ENCODE results near the gene KSR1.
A peak's percentile ranks its signal among the peaks of the same experiment; 100 is the strongest.

Gene KSR1

DNA sequence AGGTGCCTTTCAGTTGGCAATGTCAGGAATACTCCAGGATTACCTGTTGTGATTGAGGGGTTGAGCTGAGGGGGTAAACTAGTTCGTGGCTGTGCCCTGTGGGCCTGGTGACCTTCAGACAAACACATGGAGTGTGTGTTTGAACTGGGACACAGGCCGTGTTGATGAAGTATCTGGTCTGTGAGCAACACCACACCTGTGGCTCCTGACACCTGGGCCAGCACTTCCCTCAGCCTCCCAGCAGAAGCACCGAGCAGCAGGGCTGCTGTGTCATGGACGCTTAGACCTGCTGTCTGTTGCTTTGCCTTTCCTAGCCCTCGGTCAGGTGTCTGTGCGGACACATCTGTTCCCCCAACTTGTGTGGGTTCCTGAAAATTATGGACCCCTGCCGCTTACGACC, 82.9 kb downstream of the KSR1 start:
- no peak for DNase-seq

DNA sequence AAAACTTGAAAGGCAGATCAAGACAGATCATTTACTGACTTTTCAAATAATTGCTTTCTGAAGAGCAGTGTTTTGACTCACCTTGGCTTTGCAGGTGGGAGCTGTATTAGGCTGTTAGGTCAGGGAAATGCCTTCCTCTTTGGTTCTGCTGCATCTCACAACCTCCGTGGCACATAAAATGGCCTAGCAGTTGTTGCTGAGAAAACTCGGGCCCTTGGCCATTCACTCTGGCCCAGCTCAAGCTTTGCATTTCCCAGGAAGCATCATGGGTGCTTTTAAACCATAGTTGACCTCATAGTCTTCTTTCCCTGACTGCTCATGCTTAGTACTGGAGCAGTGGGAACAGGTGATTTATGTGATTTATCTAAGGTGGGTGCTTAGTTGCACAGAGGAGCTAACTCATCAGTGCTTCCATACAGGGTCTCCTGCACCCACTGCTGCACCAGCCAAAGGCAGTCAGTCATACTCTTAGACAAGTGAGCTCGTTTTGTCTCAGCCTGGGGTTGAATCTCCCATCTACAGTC, 83.6 kb downstream of the KSR1 start:
- no peak for DNase-seq

DNA sequence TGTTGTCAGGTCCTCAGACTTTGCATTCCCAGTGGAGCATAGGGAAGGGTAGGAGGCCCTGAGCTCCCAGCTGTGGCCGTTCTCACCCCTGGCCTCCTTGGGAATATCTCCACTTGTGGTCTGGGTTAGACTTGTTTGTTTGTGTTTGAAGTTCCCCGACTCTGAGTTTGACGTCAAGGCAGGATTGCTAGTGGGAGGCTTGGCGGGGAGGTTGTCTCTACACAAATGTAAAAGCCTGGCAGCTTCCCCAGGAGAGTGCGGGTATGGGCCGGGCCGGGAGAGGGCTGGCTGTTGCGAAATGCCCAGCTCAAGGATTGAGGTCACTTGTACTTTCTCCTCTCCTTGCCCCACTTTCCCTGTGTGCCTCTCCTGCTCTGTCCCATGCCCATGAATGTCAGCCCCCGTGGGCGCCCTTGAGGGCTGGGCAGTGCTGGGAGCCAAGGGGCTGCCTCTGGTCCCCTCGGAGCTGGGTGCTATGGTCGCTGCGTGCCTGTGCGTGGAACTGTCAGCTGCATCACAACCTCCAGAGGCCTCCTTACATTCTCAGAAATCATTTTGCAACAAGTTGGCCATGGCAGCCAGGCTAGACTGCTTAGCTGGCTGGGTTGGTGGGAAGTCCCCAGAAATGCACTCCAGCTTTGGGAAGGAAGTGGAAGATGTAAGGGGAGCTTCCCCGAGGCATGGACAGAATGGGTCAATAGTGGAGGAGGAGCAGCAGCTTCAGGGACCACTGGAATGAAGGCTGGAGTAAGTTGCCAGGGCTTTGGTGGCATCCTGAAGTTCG, 84.3 kb downstream of the KSR1 start:
- DNase-seq, result peak; percentile 92

DNA sequence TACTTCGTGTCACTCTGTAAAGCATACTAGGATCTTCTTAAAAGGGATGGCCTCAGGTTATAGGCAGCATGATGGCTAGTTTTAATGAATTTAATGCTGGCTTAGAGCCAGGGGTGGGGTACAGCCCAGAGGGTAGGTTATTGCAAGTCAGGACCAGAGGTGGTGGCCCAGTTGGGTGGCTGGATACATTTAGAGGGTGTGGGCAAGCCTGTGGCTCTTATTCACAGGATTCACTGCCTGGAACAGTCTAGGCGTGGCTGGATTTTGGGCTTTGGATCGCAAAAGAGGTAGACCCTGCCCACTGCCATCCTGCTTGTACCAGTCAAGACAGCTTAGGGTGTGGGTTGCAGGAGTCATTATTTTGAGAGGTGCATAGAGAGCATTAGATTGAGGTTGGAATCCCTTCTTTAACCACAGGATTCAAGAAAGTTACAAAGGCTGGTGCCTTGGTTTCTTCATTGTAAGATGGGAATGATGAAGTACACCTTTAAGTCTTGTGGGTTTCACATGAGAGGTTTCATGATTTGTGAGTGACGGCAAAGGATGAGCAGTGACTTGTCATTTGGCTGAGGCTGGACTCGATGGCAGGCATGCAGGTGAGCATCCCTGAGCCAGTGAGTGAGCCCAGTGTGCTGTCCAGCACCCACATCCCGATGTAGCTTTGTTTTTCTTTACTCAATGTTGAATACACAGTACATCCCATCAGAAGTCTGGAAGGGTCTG, 85.2 kb downstream of the KSR1 start:
- no peak for DNase-seq

DNA sequence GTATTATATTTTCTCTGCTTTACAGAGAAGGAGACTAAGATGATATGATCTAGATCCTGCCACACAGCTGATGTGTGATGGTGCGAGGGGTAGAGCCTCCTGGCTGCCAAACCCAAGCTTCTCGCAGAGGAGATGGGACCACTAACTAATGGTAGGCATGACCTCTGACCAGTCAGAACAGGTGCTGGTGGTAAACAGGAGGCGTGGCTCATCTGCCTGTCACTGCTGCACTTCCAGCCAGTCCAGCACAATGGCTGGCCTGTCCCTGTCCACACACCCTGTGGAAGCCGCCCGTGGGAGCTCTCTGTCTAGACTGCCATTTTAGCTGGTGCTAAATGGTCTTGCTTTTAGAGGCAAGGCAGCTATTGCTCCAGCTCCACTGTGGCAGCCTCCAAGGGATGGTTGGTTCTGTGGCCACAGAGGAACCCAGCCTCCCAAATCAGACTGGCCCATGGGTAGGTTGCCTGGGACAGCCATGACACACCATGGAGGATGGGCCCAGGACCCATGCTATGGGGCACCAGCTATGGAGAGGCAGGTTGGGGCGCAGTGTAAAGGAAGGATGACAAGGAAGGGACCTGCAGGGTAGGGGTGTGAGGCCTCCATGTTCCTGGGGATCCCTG, 86.7 kb downstream of the KSR1 start:
- no peak for DNase-seq

DNA sequence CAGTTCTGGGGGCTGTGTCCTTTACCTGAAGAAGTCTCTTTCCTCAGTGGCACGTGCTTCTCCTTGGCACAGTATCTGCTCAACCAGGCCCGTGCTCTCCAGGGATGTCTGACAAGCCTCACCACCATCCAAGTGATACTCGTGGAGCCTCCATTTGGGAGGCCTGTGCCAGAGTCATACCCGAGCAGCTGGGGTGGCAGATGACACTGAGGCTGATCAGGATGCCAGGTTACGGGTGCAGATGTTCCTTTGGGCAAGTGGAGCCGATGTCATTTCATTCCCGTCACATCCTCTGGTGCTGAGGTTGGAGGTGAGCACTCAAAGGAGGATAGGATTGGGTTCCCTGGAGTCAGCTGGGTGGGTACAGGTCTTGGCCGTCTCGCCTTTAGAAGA, 87.2 kb downstream of the KSR1 start:
- DNase-seq, result no peak

DNA sequence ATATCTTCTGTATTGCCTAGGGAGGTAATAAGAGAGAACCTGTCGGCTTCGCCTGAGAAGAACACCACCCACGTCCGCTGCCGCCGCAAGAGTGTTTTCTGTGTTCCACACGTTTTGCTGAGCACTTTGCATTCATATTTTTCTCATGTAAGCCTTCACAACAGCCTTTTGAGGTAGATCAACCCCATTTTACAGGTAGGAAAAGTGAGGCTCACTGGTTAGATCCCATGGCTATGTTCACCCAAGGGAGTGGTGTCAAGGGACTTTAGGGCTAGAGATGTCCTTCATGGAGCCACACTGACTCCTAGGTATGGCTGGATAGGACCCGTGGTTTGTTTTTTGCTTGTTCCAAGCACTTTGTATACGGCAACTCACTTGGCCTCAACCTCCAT, 87.7 kb downstream of the KSR1 start:
- DNase-seq, result no peak

DNA sequence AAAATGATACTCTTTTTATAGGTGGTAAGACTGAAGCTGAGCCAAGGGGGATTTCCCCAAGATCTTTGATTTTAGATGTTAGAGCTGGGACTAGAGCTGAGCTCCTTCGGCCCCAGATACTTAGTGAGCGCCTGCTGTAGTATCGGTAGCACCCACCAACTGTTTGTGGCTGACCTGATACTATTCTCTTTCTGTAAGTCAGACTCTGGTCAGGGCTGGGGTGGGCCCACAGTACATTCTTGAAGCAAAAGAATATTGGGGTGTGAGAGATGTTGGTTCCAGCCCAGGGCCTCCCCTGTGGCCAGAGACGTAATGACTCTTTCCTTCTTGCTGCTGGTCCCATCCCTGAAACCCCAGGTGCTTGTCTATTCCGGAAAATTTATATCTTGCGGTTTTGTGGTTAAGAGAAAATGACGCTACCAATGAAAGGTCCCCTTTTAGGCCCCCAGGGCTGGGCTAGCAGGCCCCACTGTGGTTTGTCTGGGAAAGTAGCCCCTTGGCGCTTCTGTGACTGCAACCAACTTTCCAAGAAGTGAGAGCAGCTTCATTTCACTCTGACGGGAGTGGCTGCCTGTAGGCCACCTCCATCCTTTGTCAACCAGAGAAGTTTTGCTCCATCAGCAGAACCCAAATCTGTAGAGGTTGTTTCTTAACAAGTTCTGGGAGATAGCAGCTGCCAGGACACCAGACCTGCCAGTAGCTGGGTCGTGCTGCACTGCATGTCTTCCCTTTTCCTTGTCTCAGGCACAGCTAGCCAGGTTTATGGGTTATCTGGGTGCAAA, 88.3 kb downstream of the KSR1 start:
- no peak for DNase-seq

DNA sequence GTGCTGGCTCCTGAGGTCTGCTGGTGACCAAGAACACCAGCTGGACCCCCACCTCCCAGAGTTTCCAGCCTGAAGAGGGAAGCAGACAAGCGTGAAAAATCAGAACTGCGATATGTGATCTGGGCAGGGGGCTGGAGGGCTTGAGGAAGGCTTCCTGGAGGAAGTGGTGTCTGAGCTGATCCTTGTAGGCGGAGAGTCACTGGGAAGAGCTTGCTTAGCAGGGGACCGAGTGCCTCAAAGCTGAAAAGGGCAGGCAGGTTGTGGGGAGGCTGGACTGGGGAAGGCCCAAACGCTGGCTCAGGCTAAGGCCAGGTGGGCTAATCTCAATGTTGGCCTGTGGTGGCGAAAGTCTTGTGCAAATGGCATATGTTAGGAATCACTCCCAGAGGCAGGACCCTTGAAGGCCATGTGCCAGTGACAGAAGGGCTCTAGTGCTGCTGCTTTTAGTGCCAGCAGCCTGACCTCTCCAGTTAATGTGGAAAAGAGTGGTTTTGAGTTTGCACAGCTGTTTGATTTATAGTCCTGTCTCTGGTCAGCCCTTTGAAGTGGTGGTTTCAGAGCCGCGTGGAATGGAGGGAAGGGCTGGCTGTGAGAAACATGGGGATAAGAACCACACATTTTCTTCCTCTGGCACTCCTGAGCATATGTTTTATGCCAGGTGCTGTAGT, 89.4 kb downstream of the KSR1 start:
- DNase-seq, result no peak

DNA sequence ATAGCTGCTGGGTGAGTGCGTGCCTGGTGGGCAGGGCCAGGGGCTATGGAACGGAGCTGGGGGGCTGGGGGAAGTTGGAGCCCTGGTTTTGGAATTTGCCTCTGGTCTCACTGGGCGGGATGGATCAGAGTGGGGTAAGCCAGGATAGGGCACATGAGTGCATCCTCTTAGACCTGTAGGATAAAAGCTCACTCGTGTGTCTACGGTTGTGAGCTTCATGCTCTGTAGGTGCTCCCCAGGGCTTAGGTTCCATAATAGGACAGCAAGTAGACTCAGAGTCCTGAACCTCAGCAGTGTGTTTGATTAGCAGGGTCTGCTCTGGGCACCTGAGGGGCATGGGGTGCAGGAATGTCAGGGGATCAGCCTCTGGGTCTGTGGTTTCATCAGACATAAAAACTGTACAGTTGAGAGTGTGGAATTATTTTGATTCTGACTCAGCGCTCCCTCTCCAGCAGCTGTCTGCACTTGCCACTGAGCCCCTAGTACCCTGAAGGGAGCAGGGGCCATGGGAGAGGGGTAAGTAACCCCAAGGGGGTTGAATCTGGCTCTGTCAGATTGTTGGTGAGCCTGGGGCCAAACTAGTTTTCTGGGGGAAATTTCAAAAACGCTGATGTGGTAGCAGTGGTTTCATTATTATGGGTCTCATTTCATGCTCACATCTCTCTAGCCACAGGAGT, 90.5 kb downstream of the KSR1 start:
- DNase-seq, result peak; percentile 59

DNA sequence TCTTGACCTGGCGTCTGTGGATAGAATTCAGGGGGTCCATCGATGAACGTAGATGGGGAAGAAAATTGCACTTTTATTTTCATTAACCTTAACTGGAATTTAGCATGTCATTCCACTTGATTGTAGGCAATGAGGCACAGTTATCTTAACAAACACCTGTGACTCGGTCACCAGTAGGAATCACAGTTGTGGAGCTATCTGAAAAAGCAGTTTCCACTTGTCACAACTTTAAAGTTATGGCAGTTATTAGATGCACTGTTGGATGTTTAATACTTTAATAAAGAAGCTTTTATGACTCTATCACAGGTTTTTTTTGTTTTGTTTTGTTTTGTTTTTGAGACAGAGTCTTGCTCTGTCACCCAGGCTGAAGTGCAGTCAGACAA, 91.0 kb downstream of the KSR1 start:
- DNase-seq, result no peak

DNA sequence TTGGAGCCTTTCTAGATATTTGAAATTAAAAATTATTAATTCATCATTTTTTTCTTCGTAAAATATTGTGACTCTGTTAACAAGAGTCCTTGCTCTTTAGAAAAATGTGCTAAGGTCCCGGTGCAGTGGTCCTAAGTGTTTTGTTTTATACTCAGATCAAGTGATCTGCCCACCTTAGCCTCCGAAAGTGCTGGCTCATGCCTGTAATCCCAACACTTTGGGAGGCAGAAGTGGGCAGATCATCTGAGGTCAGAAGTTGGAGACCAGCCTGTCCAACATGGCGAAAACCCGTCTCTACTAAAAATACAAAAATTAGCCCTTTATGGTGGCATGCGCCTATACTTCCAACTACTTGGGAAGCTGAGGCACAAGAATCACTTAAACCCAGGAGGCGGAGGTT, 92.1 kb downstream of the KSR1 start:
- no peak for DNase-seq

DNA sequence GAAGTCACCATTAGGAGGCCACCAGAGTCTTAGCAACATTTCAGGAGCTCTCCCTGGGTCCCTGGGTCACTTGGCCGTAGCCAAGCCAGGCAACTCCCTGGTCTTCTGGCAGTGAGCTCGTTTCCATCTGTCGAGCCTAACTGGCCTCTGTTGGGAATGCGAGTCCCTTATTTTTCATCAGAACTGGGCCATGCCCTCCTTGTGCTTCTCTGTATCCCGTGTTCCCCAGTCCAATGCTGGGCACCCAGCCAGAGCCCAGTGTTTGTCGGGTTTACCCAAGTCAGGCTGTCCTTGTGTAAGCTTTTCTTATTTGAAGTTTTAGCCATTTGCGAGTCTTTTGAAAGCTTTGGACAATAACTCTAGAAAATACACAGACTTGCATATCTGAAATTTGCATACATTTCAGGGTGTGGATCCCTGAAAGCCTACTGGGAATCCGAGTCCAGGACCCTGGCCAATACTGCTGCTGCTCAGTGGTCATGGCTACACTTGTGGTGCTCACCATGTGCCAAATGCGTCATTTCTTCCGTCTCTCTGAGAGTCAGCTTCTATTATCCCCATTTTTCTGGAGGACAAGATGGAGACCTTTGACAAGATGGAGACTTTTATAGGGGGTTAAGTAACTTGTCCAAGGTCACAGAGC, 93.1 kb downstream of the KSR1 start:
- no peak for DNase-seq

DNA sequence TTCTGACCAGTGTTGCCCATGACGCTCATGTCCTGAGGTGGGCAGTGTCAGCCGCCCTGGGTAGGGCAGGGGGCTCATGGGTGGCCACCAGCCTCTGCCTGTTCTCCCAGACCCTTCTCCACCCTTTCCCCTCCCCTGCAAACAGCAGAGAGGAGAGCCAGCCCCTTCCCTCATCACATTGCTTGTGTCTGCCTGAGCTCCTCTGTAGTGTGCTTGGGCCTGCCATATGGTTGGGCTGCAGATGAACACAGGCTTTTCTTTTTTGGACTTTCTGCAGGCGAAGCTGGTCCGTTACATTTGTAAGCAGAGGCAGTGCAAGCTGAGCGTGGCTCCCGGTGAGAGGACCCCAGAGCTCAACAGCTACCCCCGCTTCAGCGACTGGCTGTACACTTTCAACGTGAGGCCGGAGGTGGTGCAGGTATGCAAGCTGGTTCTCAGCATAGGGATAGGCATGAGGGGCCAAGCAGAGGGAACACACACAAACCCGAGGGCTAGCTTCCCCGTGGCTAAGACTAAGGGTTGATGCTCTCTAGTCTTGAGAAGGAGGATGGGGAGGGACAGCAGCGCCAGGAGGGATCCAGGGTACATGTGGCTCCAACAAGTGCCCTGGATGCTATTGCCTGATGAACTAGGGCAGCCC, 94.2 kb downstream of the KSR1 start:
- no peak for DNase-seq

DNA sequence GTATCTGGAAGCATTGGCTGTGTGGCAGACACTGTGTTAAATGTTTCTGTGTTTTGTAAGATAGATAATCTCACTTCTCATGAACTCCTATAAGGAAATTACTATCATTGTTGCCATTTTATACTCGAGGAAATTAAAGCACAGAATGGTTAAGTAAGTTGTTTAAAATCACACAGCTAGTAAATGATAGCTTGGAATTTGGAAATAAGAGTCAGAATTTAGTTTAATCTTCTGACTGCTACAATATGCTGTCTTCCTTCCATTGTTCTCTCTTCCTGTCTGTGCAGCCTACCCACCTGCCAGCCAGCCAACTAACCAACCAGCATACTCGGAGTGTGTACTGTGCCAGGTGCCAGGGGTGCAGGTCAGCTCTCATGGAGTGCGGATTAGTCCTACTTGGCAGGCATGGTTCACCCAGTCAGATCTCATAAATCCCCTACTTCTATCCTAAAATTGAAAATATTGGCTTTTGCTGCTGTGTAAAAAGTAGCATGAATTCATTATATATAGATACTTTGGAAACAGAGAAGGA, 94.8 kb downstream of the KSR1 start:
- DNase-seq, result no peak

DNA sequence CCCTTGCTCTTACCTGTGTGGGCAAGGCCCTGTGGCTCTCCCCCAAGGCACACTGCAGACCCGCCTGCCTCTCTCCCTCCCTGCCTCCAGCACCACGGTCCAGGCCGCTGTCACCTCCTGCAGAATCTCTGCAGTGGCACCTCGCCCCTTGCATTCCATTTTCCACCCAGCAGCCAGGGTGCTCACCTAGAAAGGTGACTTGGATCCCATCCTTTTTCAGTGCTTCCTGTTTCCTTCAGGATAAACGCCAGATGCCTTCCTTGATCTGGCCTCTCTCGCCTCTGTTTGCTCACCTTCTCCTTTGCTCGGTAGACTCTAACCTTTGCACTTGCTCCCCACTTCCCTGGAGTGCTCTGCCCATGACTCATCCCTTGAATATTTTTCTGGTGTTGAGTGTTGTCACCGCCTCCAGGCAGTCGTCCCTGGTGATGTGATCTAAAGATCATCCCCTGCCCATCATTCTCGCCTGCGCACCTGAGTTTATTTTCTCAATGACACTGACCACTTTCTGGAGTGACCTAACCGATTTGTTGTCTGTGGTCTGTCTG, 95.5 kb downstream of the KSR1 start:
- no peak for DNase-seq

DNA sequence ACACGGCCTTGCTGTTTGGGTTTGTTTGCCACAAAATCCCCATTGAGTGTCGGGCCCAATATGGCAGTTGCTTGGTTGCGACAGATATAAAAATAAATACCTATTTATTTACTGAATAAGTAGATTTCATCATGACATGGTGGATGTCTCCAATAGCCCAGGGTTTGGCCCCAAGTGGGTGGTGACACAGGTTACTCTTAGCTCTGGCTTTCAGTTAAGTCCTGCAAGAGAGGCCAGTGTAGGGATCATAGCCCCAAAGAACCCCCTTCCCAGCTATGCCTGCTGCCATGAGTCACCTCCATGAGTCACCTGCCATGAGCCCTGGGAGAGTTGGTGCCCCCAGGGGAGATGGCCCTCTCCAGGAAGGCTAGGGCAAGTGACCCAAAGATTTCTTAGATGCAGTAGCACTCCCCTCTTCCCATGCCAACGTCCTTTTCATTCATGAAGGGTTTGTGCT, 96.1 kb downstream of the KSR1 start:
- peak; percentile 65 for DNase-seq

DNA sequence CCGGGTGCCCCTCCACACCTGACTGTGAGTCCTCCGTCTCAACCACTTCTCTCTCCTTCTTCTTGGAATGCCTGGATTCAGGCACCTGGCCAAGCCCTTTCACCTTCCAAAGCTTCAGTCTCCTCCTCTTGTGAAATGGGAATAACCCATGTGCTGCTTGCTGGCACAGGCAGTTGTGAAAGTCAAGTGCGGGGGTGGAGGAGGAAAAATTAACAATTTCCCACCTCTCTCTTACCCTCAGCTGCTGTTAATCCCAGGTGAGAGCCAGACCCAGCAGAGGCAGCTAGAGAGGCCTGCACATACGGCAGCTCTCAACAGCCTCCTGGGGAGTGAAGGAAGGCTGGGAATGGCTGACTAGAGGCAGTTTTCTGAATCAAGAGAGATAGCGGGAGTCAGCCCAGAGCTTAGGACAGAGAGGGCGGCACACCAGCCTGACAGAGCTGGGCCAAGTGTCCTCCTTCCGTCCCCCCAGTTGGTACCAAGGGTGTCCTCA, 96.8 kb downstream of the KSR1 start:
- DNase-seq, result no peak

DNA sequence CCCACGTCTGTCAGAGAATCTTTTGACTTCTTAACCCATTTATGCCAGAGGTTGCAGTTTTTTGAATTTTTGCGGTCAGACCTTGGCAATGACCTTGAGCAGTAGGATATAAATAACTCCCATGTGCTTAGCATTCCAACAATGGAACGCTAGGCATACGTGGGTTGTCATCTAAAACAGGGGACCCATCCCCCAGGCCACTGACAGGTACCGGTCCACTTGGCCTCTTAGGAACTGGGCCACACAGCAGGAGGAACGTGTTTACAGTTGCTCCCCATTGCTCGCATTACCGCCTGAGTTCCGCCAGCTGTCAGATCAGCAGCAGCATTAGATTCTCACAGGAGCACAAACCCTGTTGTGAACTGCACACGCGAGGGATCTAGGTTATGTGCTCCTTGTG, 97.9 kb downstream of the KSR1 start:
- DNase-seq, result peak; percentile 80

DNA sequence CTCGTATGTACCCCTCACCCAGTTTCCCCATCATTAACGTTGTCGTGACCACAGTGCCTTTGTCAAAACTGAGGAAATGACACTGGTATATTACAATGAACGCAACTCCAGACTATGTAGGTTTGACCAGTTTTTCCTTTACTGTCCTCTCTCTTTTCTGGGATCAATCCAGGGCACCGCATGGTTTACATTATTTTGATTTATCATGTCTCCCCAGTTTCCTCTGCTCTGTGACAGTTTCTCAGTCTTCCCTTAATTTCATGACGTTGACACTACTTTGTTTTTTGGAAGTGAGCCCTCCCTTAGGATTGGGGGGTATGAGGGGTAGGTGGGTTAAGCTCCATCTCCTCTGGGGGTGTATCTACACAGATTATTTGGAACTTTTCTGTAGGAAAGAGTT, 98.7 kb downstream of the KSR1 start:
- DNase-seq, result no peak
